ENCODE data around the gene CERS6. TPM values are rescaled to one million over a fixed set of nuclear protein-coding genes. Genes with fewer than 3 reads are reported as not detected.

CERS6 gene
- total RNA-seq, 4 donors from 2014 or later: 35.7 to 60.6 (median 39.2) TPM

DNA sequence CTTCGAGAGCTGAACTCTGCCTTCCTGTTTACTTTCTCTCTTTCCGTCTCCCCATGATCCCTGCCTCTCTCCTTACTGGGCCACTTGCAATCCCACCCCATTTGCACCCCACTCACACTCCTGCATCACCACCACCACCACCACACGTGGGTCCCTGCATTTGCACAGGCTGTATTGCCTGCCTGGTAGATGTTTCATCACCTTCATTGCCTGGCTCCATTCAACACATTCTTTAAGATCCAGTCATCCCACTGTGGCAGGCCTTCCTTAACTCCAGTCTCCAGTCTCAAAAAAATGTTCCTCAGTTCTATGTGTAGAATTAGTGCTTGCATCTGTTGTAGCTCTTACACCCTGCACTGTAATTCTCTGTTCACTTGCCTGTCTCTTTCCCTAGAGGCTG lies 360.3 kb downstream of the CERS6 start:
- TF ChIP-seq, protein P1, sequence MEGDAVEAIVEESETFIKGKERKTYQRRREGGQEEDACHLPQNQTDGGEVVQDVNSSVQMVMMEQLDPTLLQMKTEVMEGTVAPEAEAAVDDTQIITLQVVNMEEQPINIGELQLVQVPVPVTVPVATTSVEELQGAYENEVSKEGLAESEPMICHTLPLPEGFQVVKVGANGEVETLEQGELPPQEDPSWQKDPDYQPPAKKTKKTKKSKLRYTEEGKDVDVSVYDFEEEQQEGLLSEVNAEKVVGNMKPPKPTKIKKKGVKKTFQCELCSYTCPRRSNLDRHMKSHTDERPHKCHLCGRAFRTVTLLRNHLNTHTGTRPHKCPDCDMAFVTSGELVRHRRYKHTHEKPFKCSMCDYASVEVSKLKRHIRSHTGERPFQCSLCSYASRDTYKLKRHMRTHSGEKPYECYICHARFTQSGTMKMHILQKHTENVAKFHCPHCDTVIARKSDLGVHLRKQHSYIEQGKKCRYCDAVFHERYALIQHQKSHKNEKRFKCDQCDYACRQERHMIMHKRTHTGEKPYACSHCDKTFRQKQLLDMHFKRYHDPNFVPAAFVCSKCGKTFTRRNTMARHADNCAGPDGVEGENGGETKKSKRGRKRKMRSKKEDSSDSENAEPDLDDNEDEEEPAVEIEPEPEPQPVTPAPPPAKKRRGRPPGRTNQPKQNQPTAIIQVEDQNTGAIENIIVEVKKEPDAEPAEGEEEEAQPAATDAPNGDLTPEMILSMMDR (IDR thresholded peaks at IDR 0.05): no peak
- no peak for TF ChIP-seq POLR2A (IDR thresholded peaks at IDR 0.05)
- 89 to 94% methylated on average over 3 of the region's 3 CpGs for WGBS, 2 donors
- Histone ChIP-seq H3K27me3 (no peaks in the 10 kb centered on the region), H3K9me3 (no peaks in the 10 kb centered on the region), H3K4me1 (peaks cover 44 to 58% of the 10 kb centered on the region in 2 donors), H3K27ac (peak overlapping the region in 2 of 3 donors; percentile 80 to 92), H3K4me3 (replicated peaks in 1 of 3) (no peak overlapping the region), H3K36me3 (no peaks in the 10 kb centered on the region)
- no peak for DNase-seq
- intact Hi-C loops (cut with DNase I): no loop called here

DNA sequence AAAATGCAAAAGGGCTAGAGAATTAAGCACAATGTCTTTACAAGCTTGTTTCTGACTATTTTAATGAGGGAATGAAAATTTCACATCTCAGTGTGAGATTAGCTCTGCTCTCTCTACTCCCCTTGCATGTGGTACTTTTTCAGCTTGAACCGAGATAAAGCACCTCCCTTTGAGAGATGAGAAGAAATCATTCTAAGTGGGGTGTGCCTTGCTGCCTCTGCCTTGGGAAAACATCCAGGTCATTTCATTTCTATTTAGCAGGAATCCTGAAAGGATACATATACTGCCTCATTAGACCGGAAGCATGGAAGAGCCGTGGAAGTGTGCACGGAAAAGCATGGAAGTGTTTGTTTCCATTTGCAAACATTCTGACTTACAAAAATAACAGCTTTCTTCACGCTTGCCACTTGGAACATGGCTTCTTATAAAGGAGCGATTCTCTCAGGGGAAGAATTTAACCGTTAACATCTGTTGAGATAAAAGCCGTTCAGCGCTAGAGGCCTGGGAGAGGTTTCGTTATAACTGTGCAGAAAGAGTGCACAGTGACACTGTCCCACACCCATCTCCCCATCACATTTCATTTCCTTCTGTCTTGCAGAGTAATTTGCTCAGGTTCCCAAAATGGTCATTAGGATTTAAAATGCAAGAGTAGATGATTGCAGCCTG lies 363.1 kb downstream of the CERS6 start:
- no peaks in the 10 kb centered on the region for H3K36me3 ChIP-seq
- no peaks in the 10 kb centered on the region for H3K9me3 ChIP-seq
- no peak overlapping the region for H3K27ac ChIP-seq
- intact Hi-C loops (cut with DNase I): no loop called here
- no peak for DNase-seq
- H3K4me1 ChIP-seq: peaks cover 25 to 41% of the 10 kb centered on the region in 2 donors
- no peaks in the 10 kb centered on the region for H3K27me3 ChIP-seq
- WGBS, 2 donors: 19 to 23% methylated on average over 10 of the region's 10 CpGs
- no peak overlapping the region for H3K4me3 ChIP-seq (replicated peaks in 1 of 3)
- no peak for TF ChIP-seq POLR2A (IDR thresholded peaks at IDR 0.05)
- TF ChIP-seq, protein P1 (IDR thresholded peaks at IDR 0.05): no peak

DNA sequence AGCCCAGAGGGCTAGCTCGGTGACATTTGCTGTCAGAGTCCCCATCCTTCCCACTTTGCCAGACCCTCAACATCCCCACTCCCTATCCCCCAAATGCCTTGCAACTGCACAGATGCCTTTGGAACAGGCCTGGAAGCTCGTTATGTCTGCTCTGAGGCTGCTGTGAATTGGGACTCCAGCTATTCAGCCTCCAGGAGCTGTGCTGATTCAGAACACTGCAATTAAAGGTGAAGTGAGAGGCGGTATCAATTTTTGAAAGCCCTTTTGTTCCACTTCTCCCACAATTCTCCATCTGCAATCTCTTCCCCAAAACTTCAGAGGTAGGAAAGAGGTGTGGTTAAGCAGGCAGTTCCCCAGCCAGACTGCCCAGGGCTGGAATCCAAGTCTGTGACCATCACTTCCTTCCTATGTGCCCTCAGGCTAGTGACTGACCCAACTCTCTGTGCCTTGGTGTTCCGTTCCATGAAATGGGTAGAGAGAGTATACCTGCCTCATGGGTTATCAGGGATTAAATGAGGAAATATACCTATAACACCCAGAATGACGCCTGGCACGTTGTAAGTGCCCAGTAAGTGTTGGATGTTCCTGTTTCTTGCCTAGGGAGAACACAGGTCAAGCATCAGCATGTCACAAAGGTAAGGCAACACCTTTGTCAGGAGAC lies 363.9 kb downstream of the CERS6 start:
- Histone ChIP-seq H3K27me3 (no peaks in the 10 kb centered on the region), H3K4me1 (peaks cover 23 to 35% of the 10 kb centered on the region in 2 donors), H3K4me3 (replicated peaks in 1 of 3) (no peak overlapping the region), H3K9me3 (no peaks in the 10 kb centered on the region), H3K36me3 (no peaks in the 10 kb centered on the region), H3K27ac (no peak overlapping the region)
- intact Hi-C loops (cut with DNase I): no loop called here
- no peak for DNase-seq
- no peak for TF ChIP-seq POLR2A (IDR thresholded peaks at IDR 0.05)
- TF ChIP-seq, protein P1 (IDR thresholded peaks at IDR 0.05): no peak
- WGBS, 2 donors: 79 to 97% methylated on average over 6 of the region's 6 CpGs

DNA sequence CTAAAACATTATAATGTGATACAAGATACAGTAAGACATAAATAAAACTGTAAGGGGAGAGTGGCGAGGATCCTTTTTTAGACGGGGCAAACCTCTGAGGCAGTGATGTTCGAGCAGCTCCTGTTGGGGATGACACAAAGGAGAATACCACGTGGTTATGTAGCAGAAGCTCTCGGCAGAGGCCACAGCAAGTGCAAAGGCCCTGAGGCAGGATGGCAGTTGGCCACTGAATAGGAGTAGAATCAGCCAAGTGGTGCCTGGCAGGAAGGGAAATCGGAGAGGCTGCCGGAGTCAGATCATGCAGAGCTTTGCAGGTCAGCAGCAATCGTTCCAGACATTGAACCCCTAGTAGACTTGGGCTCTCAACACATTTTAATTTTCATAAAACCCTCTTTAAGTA lies 365.5 kb downstream of the CERS6 start:
- TF ChIP-seq, protein P1 (IDR thresholded peaks at IDR 0.05): no peak
- TF ChIP-seq POLR2A (IDR thresholded peaks at IDR 0.05): no peak
- Histone ChIP-seq H3K9me3 (no peaks in the 10 kb centered on the region), H3K4me3 (replicated peaks in 1 of 3) (no peak overlapping the region), H3K36me3 (no peaks in the 10 kb centered on the region), H3K4me1 (peaks cover 8 to 20% of the 10 kb centered on the region in 2 donors), H3K27ac (no peak overlapping the region), H3K27me3 (no peaks in the 10 kb centered on the region)
- no peak for DNase-seq
- intact Hi-C loops (cut with DNase I): no loop called here
- WGBS, 2 donors: 89 to 91% methylated on average over 8 of the region's 8 CpGs

DNA sequence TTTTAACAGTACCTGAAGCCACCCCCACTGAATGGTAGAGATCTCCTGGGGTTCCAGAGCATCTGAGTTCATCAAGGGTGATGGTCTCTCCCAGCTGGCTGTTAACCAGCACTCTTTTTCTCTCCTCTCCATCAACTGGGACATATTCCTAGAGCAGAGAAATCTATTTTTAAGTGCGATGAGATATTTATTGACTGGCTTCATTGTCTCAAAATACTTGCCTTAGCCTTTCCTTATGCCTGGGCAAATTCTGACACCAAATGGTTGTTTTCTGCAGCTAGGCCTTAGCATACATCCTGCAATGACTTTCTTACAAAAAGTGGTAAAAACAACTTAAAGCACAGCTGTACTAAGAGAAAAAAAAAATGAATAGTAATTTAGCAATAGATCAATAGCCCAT lies 365.9 kb downstream of the CERS6 start:
- Histone ChIP-seq H3K27ac (no peak overlapping the region), H3K36me3 (no peaks in the 10 kb centered on the region), H3K27me3 (no peaks in the 10 kb centered on the region), H3K4me3 (replicated peaks in 1 of 3) (no peak overlapping the region), H3K9me3 (no peaks in the 10 kb centered on the region), H3K4me1 (peaks cover 7 to 16% of the 10 kb centered on the region in 2 donors)
- intact Hi-C loops (cut with DNase I): no loop called here
- no peak for DNase-seq
- TF ChIP-seq, protein P1 (IDR thresholded peaks at IDR 0.05): no peak
- no peak for TF ChIP-seq POLR2A (IDR thresholded peaks at IDR 0.05)
- 73 to 85% methylated on average over 1 of the region's 1 CpG for WGBS, 2 donors

All from thyroid gland (tissue), 4 donors.